Measurements from ENCODE around the gene MTERF2. TPM values are rescaled to one million over a fixed set of nuclear protein-coding genes. Genes with fewer than 3 reads are reported as not detected.

Gene MTERF2
- total RNA-seq, 1 experiment from 2014 or later: 5.6 TPM

DNA sequence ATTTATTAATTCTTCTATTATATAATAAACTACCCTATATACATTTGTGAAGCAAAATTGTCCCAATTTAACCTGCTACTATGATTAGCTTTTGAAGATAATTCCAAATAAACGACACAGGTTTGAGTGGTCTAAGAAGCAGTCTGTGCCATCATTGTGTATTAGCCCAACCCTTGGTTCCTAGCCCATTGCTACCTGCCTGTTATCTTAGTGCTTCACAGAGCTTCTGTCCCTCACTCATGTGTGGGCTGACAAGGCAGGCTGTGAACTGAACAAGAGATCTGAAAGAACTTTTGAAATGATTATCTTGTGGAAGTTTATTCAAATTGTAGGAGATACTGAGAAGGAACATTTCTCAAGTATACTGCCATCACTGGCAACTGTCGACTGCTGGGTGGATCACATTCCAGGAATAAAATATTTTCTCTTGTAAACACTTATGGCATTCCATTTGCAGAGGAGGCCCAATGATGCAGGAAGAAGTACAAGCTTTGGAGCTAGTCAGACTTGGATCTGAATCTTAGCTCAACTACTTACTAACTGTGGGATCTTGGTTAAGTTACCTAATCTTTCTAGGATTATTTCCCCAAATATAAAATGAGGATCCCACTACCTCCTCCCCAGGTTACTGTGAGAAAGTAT is 7.8 kb upstream of the MTERF2 start:
- DNase-seq (ENCODE audit: low read depth): no peak

DNA sequence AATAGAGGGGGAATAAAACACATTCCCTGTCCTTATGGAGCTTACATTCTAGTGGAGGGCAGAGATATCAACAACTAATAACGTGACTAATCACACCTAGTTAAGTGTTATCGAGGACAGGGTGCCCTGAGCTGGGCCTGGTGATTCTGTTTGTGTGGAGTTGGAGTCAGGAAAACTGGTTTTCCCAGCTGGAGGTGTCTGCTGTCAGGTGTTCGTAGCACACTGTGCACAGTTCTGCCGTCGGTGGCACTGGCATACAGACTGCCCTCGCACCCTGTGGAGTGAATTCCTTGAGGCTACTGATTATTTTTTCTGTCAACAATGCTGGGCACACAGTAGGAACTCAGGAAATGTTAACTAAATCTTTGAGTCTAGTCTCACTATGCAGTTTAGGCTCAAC is 900 bp upstream of the MTERF2 start:
- DNase-seq (ENCODE audit: low read depth): no peak

DNA sequence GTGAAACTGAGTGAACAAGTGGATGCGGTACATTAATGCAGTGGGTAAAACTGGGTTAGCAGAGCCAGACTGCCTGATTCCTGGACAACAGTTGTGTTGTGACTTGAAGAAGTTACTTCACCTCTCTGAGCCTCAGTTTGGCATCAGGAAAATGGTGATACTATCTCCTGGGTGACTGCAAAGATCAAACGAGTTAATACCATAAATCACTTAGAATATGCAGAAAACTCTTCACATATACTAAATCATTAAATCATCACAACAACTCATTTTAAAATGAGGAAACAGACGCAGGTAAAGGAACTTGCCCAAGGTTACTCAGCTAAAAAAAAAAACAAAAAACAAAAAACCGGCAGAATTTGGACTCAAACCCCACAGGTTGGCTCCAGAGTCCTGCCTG is 811 bp downstream of the MTERF2 start:
- no peak for DNase-seq (ENCODE audit: low read depth)

DNA sequence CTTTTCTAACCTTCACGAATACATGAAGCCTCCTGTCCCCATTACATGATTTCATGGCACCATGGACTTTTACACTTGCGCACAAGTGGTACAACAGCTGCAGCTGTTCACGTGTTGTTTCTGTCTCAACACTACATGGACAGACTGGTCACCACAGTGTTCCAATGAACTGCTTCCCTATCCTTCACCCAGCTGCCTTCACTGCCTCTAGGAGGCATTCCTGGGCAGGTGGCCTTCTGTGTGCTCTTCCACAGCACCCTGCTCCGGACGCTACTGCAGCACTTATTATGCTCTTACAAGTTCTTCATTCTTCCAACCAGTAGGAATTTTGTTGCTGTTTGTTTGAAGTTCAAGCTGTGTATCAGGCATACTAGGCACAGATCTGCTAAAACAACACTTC is 1.5 kb downstream of the MTERF2 start:
- no peak for DNase-seq (ENCODE audit: low read depth)

DNA sequence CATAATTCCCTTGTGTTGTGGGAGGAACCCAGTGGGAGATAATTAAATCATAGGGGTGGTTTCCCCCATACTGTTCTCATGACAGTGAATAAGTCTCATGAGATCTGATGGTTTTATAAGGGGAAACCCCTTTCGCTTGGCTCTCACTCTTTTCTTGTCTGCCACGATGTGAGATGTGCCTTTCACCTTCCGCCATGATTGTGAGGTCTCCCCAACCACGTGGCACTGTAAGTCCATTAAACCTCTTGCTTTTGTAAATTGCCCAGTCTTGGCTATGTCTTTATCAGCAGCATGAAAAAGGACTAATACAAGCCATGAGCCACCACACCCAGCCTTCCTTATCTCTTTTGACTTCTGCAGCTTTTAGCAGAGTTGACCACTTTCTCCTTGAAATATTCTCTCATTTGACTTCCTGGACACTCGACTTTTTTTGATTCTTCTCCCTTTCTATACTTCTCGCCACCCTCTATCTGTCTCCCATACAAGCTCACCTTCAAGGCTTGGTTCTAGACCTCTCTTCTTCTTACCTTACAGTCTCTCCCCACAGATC is 2.3 kb downstream of the MTERF2 start:
- no peak for DNase-seq (ENCODE audit: low read depth)

DNA sequence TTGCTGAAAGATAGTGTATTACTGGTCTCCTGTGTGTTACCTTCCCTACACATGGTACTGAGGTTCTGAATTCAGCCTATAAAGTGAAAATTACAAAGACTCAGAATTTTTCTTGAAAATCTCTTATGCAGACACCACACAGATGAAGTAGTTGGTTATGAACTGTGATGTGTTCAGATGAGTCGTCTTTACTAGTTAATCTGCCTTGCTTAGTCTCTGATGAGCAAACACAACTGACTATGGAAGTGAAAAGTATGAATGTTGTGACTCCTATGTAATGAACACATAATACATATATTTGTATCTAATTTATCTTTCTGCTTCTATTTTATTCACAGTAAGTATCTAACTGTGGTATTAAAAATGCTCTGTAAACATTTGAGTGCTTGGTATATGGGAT is 4.7 kb downstream of the MTERF2 start:
- no peak for DNase-seq (ENCODE audit: low read depth)

DNA sequence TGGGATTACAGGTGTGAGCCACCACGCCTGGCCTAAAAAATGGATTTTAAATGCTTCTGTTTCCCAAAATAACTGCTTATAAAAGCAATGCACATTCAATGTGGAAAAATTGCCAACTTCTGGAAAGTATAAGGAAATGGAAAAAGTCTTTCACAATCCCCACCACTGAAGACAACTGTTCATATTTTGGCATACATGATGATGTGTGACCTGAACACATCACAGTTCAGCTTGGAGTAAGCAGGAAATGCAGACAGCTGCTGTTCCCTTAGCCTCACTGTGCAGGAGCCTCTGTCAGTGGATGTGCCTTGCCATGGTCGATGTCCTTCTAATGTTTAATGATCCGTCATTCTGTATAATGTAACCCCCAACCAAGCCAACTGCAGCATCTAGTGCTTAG is 5.2 kb downstream of the MTERF2 start:
- DNase-seq (ENCODE audit: low read depth): no peak

DNA sequence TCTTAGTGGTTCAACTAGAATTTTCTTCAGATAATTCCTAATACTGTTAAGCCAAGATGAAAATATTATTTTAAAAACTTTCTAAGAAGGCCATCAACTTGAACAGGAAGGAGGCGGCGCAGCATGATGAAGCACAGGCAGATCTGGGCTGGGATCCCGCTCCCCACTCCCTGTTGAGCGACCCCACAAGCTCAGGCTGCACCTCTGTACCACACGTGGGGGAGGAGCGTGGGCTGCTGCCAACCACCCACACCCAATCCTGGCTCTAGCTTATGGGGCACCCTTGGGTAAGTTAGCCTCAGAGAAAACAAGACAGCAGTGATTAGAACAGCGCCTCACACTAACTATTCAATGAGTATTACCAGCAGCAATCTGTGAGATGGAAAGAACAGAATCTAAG is 6.0 kb downstream of the MTERF2 start:
- DNase-seq (ENCODE audit: low read depth): no peak

DNA sequence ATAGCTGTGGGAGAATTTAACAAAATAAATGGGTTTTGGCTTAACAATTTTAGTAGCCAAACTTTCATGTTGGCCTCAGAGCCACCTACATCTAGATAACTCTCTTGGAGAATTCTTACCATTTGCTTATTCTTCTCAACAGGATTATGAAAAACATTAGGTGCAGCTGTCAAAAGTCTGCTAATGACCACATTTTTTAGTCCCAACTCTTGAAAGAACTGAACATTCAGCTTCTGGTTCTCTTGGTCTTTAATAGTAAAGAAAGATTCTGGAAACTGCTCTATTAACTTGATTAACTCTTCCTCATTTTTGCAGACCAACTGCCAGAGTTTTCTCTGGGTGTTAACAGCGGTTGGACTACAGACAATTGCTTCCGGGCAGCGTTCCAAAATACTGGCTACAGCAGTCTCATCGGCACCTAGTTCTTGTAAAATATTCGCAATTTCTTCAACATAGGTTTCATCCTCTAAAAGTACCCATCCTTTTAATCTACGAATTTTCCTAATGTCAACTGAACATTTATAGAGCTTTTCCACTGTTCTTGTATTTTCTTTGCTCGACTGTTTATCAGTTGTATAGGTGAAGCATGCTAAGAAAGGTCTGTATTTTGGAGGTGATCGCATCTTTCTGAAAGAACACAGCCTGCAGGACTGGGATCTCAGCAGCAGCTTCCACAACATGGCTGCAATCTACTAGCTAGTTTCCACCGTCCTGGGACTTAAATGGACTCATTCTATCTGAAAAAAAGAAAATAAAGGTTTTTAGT is 8.7 kb downstream of the MTERF2 start:
- no peak for DNase-seq (ENCODE audit: low read depth)

DNA sequence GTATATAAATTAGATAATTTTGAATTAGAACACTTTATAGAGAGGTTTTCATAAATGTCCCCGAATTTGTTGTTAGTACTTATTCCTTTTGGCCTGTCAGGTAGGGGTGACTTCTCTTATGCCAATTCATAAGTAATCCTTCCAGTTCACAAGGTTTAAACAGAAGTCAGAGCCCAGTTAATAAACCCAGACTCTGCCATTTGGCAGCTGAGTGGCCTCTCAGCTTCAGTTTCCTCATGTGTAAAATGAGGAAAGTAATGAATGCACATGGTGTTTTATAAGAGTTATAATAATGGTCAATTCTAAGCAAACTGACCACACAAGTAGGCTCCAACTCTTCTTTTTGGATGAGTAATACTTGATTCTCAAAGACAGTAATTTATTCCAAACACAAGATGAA is 10.3 kb downstream of the MTERF2 start:
- DNase-seq (ENCODE audit: low read depth): no peak

DNA sequence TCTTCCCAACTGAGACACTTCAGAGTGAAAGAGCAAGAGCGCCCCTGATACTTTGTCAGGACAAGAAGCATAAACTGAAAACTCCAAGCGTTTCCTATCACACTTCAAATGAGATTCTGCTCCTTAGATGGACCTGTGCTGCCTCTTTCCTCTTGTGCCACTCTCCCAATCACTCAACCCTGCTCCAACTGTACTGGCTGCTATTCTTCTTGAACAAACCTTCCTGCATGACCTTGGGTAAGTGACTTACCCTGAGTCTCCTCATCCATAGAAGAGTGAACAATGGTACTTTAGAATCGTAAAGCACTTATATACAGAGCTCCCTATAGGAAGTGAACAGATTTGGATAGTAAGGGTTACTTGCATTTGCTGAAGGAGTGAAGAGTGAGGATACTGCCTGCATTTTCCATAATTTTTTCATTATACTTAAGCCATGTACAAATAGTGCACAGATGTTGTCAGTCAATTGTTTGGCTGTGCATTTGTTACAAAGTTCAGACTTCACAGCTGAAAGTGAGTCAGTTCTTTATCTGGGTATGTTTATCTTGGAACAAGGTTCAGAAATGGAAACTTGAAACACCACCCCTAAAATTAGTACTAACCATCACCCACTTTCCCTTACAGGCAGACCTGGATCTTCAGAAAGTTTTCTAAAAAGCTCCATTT is 10.8 kb downstream of the MTERF2 start:
- DNase-seq (ENCODE audit: low read depth): peak; percentile 39

DNA sequence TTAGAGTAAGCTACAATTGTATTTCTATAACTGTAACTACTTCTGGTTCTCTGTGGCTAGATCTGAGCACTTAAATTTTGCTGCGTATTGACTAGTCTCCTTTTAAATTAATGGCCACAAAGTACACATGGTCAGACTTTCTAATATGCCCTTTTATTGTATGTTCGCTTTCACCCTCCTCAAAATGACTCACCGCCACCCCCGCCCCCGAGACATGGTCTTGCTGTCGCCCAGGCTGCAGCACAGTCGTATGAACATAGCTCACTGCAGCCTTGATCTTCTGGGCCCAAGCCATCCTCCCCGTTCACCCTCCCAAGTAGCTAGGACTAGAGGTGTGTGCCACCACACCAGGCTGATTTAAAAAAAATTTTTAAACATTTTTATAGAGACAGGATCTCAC is 11.8 kb downstream of the MTERF2 start:
- DNase-seq (ENCODE audit: low read depth): no peak

DNA sequence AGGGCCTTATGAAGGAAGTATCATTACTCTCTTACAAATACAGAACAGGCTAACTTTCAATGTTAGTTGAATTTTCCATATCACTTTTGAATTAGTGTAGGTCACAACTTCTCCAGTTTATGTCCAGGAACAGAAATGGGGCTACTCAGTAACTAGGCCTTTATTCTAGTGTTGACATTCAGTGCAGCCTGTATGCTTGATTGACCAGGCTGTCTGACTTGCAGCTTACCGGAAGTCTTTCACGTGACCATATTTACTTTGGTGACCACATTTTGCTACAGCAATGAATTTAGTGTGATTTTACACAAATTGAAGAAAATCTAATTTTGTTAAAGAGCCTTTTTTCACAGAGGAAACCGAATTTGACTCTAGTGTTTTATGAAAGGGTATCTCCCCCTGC is 12.4 kb downstream of the MTERF2 start:
- no peak for DNase-seq (ENCODE audit: low read depth)

DNA sequence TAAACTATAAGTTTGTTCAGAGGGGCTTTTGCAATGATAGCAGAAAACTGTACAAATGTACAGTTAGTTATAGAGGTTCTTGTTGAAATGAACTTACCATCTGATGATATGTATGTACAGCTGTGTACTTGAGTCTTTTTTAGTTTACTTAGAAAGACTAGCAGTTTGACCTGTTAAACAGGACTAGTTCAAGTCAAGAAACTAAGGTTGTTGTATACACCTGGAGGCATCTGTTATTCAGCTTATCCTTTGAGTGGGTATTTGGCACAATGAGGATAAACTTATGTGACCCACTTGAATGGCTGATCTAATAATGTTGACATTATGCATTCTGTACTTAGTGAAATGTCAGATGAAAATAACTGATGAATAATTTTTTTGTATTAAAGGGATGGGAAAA is 13.4 kb downstream of the MTERF2 start:
- DNase-seq (ENCODE audit: low read depth): no peak

DNA sequence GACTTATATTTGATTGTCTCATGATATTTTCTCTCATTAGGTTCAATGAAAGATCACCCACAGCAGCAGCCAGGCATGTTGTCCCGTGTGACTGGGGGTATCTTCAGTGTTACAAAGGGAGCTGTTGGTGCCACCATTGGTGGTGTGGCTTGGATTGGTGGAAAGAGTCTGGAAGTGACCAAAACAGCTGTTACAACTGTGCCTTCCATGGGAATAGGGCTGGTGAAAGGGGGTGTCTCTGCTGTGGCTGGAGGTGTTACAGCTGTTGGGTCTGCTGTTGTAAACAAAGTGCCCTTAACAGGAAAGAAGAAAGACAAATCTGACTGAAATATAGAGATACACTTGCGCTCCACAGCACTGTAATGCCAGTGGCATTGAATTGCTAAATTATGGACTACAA is 15.9 kb downstream of the MTERF2 start:
- DNase-seq (ENCODE audit: low read depth): no peak

DNA sequence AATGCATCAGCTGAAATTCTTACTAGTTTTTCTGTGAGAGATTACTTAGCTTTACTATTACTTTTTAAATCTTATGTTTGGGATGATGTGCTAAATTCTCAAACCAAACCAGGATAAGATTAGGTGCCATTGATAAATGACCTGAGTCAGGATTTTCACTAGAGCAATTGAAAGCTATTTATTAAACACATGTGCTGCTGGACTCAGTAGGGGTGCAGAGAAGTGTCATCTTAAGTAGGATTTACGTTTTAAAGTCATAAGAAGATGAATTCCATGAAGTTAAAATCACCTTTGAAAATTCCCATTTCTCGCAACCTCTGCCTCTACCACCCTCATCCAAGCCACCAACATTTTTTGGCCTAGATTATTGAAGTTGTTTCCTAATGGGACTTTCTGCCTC is 22.4 kb downstream of the MTERF2 start:
- DNase-seq (ENCODE audit: low read depth): no peak

DNA sequence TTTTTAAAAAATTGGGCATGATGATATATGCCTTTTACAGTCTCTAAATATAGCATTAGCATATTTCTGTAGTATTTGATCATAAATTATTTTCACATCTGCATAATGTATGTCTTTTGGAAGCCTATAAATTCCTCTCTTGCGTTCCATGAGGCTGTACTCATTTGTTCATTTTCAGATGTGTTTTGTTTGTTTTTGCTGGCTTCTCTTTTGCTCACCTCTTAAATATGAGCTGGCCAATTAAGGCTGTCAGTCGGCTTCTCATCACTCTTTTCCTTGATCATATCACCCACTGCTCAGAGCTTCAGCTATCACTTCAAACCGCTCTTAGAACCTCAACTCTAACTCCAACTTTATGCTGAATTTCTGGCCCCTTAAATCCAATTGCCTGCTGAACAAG is 24.7 kb downstream of the MTERF2 start:
- no peak for DNase-seq (ENCODE audit: low read depth)

DNA sequence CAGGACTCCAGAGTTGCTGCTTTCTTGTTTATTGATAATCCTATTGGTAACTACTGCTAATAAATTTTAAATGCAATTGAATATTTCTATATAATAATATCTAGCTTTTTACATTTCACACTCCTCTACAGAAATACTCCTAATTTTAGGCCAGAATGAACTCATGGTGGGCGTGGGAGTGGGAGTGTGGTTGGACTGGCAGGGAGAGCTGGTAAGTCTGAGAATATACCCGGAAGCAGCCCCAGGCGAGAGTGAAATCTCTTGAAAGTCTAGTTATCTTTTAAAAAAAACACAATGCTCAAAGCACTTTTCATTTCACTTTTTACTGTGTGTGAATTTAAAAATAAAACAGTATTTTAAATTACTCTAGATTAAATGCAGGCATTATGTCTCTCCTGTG is 26.5 kb downstream of the MTERF2 start:
- DNase-seq (ENCODE audit: low read depth): no peak

DNA sequence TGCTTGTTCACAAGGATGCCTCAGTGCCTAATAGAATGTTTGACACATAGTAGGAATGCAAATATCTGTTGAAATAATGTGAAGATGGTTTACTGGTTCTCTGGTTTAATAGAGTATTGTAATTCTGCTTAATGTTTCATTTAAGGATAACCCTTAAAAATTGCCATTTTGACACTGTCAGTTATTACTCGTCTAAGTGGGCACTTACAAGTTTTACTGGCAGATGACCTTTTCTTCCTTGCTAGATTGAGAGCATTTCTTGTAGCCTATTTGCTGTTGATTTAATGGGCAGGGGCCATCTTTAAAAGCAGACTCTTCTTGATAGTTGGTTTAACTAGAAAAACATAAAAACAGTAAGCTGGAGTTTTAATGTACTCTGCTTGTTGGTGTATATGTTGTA is 29.4 kb downstream of the MTERF2 start:
- no peak for DNase-seq (ENCODE audit: low read depth)

DNA sequence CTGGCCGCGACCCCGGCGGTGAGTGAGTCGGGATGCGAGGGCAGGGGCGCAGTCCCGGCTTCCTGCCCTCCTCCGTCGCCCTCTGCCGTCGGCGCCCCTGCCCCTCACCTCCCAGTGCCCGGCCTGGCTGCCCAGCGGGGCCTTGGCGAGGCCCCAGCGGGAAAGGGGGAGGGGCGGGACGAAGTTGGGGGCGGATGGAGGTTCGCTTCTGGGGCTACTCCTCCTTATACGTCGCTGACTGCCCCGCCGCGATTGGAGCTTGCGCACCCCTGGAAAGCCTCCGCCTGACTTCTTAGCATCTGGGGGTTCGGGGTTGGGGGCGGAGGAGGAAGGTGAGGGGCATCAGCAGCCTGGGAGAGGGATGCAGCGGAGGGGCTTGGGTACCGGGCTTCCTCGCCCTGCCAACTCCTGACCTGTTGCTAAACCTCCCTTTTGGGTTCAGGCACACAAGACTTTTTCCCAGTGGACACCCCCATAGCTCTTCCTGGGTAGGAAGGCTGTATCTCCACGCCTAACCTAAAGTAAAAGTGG is 30.8 kb downstream of the MTERF2 start:
- peak; percentile 61 for DNase-seq (ENCODE audit: low read depth)

DNA sequence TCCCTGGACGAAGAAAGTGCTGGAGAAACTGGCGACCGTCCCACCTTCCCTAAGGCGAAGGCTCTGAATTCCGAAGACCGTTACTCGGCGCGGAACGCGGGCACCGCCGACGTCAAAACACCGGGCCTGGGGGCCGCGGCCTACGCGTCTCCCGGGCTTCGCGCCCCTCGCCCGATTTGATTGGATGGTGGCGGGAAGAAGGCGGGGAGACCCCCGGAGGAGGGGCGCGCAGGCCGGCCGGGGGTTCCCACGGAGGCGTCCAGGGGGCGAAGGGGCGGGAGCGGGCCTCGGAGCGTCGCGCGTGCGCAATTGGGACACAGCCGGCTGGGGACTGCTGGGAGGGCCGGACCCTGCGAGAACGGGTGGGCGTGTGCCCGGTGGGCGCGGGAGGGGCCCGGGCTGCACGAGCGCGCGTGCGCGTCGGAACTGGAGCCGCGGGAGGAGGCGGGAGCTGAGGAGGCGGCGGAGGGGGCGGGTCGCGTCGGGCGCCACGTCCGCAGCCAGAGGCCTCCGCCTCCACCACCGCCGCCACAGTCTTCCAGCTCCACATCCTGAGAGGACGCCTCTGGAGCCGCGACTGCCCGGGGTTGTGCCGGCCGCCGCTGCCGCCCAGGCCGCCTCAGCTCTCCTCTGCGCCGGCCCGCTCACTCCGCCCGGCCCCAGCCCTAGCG is 31.4 kb downstream of the MTERF2 start, which contains the start of gene TMEM263:
TSS of gene TMEM263 (plus strand) at position 531 of the 671 bp plus-strand sequence. CDS start 11,210 bp downstream, outside the sequence.
- DNase-seq (ENCODE audit: low read depth): peak; percentile 92

Measured in RPMI7951 (cell line).